ENCODE measurements around the gene CRTC3.

DNA sequence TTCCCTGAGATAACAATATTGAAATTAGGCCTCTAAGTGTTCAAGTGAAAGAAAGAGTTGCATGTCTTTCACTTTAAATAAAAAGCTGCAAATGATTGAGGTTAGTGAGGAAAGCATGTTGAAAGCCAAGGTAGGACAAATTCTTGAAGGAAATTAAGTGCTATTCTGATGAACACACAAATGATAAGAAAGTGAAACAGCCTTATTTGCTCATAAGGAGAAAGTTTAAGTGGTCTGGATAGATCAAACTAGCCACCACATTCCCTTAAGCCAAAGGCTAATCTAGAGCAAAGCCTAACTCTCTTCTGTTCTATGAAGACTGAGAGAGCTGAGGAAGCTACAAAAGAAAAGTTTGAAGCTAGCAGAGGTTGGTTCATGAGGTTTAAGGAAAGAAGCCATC is 36.1 kb downstream of the CRTC3 start:
- TF ChIP-seq, protein P1, sequence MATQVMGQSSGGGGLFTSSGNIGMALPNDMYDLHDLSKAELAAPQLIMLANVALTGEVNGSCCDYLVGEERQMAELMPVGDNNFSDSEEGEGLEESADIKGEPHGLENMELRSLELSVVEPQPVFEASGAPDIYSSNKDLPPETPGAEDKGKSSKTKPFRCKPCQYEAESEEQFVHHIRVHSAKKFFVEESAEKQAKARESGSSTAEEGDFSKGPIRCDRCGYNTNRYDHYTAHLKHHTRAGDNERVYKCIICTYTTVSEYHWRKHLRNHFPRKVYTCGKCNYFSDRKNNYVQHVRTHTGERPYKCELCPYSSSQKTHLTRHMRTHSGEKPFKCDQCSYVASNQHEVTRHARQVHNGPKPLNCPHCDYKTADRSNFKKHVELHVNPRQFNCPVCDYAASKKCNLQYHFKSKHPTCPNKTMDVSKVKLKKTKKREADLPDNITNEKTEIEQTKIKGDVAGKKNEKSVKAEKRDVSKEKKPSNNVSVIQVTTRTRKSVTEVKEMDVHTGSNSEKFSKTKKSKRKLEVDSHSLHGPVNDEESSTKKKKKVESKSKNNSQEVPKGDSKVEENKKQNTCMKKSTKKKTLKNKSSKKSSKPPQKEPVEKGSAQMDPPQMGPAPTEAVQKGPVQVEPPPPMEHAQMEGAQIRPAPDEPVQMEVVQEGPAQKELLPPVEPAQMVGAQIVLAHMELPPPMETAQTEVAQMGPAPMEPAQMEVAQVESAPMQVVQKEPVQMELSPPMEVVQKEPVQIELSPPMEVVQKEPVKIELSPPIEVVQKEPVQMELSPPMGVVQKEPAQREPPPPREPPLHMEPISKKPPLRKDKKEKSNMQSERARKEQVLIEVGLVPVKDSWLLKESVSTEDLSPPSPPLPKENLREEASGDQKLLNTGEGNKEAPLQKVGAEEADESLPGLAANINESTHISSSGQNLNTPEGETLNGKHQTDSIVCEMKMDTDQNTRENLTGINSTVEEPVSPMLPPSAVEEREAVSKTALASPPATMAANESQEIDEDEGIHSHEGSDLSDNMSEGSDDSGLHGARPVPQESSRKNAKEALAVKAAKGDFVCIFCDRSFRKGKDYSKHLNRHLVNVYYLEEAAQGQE (IDR thresholded peaks at IDR 0.05; ENCODE audit: insufficient read depth in 1 of 2, low read depth in 2 of 2, low read length in 2 of 2): no peak
- TF ChIP-seq POLR2AphosphoS5 (IDR thresholded peaks at IDR 0.05; ENCODE audit: low read depth, low read length) (no peak), FOXP2 (optimal IDR thresholded peaks at IDR 0.05; ENCODE audit: borderline replicate concordance, extremely low read depth, extremely low read length, insufficient read depth) (no peak), TAF1 (IDR thresholded peaks at IDR 0.05; ENCODE audit: borderline replicate concordance, insufficient read depth, low read length) (no peak)

Data from PFSK-1 (cell line).